ENCODE measurements around the gene CHD8. TPM values are rescaled to one million over a fixed set of nuclear protein-coding genes. Genes with fewer than 3 reads are reported as not detected.

CHD8 gene
- total RNA-seq, 1 experiment from 2014 or later: 135 TPM

DNA sequence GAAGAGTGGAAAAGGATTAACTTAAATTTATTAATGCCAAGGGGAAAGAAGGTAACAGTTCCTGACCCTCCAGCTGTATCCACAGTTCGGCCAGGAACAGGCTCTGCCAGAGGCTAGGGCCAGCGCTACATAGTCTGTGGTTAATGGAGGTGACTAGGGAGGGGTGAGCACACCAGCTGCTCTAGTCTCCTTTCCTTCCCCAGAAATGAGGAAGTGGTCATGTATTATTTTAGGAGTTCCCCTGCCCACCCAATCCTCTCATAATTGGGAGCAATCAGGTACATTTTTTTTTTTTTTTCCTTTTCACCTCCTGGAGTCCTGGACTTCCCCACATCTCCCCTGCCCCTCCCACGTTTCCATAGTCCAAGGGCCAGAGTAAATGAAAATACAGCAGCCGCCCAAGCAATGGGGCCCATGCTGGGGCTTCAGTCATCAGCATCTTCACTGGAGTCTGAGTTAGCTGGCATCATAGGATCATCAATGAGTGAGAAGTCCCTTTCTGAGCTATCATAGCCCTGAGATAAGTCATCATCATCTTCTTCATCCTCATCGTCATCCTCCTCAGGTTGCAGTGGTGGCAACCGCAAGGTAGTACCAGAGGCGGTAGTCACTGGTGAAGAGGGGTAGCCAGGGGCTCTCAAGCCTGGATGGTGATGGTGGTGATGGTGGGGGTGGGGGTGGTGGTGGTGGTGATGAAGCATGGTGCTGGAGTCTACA, 70.6 kb downstream of the CHD8 start:
- H3K79me2 ChIP-seq (ENCODE audit: insufficient read depth, low read length): peaks cover 20% of the 10 kb centered on the region; the same call in 1 of the 2 replicates
- H2BK120ac ChIP-seq (ENCODE audit: low read depth, low read length, poor library complexity, severe bottlenecking): no peak overlapping the region
- Mint-ChIP-seq H3K27me3 (ENCODE audit: low read depth) (no peaks in the 10 kb centered on the region), H3K27ac (peak overlapping the region in 1 of 3 experiments; percentile 100; a peak in 3 of 7 replicates), H3K4me3 (peak overlapping the region; percentile 96 to 98), H3K9me3 (peaks cover 0 to 8% of the 10 kb centered on the region in 2 experiments; a peak in 1 of 5 replicates), H3K36me3 (ENCODE audit: insufficient read depth in 1 of 3, low read depth in 3 of 3) (peaks cover 23 to 60% (median 44%) of the 10 kb centered on the region in 3 experiments; a peak in 6 of 7 replicates), H3K4me1 (peaks cover 19 to 23% of the 10 kb centered on the region in 2 experiments)
- H3K4me2 ChIP-seq (ENCODE audit: insufficient read depth, insufficient read length, low read length): peak overlapping the region; percentile 77
- H2BK5ac ChIP-seq (ENCODE audit: insufficient read length, low read length): no peak overlapping the region
- H3K23ac ChIP-seq (ENCODE audit: insufficient read length, low read depth, low read length): no peak overlapping the region
- H4K5ac ChIP-seq (ENCODE audit: insufficient read length, low read depth, low read length): no peak overlapping the region
- H3K14ac ChIP-seq (ENCODE audit: insufficient read depth, low read length): no peak overlapping the region
- H2AK5ac ChIP-seq (ENCODE audit: insufficient read length, low read length): no peak overlapping the region
- H4K8ac ChIP-seq (replicated peaks; ENCODE audit: insufficient read length, low read depth, low read length): no peak overlapping the region
- no peaks in the 10 kb centered on the region for H3K4me1 ChIP-seq (ENCODE audit: insufficient read depth, low read length)
- H3K4ac ChIP-seq (ENCODE audit: low read depth, low read length): no peak overlapping the region
- no peaks in the 10 kb centered on the region for H3K27me3 ChIP-seq (ENCODE audit: insufficient read depth, low read length)
- no peak overlapping the region for H3K18ac ChIP-seq (ENCODE audit: insufficient read length, low read depth, low read length)
- H3K23me2 ChIP-seq (ENCODE audit: insufficient read length, low read depth, low read length, poor library complexity, severe bottlenecking): peaks cover 11% of the 10 kb centered on the region
- WGBS (ENCODE audit: extremely low coverage, insufficient read length, low lambda C conversion rate): no CpG with 5 or more reads among the region's 7 CpGs
- no peak overlapping the region for H3K9ac ChIP-seq (ENCODE audit: extremely low read depth, insufficient read length, low read length)
- no peak overlapping the region for H3T11ph ChIP-seq (ENCODE audit: low read length)
- DNase-seq: no peak
- H2BK20ac ChIP-seq (ENCODE audit: low read depth, low read length, poor library complexity, severe bottlenecking): no peak overlapping the region
- TF ChIP-seq, protein P1, sequence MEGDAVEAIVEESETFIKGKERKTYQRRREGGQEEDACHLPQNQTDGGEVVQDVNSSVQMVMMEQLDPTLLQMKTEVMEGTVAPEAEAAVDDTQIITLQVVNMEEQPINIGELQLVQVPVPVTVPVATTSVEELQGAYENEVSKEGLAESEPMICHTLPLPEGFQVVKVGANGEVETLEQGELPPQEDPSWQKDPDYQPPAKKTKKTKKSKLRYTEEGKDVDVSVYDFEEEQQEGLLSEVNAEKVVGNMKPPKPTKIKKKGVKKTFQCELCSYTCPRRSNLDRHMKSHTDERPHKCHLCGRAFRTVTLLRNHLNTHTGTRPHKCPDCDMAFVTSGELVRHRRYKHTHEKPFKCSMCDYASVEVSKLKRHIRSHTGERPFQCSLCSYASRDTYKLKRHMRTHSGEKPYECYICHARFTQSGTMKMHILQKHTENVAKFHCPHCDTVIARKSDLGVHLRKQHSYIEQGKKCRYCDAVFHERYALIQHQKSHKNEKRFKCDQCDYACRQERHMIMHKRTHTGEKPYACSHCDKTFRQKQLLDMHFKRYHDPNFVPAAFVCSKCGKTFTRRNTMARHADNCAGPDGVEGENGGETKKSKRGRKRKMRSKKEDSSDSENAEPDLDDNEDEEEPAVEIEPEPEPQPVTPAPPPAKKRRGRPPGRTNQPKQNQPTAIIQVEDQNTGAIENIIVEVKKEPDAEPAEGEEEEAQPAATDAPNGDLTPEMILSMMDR (conservative IDR thresholded peaks at IDR 0.05): no peak
- no peak overlapping the region for H4K91ac ChIP-seq (ENCODE audit: insufficient read length, low read depth, low read length)
- H3K27ac ChIP-seq (ENCODE audit: insufficient read length, low read depth, low read length): no peak overlapping the region
- H3K9me3 ChIP-seq (ENCODE audit: control insufficient read depth, low read depth, low read length): no peaks in the 10 kb centered on the region
- H2BK15ac ChIP-seq (ENCODE audit: low read depth, low read length): no peak overlapping the region
- no peak overlapping the region for H2AFZ ChIP-seq (ENCODE audit: low read length)
- H3K79me1 ChIP-seq (ENCODE audit: insufficient read depth, low read depth, low read length, poor library complexity, severe bottlenecking): peaks cover 4% of the 10 kb centered on the region
- H2BK12ac ChIP-seq (ENCODE audit: insufficient read length, low read depth, low read length): no peak overlapping the region
- no peaks in the 10 kb centered on the region for H4K20me1 ChIP-seq (ENCODE audit: control insufficient read depth, insufficient read depth, insufficient read length)
- no peak overlapping the region for H3K56ac ChIP-seq (ENCODE audit: insufficient read length, low read depth, low read length)
